DOHH2 (cell line): ENCODE measurements around the gene OPA3.

ENCODE experiments used
- H3F3A ChIP-seq: fragments of 200-600 bp; sonication (generic), shearing (Covaris generic); 2 replicates; pipeline ENCODE4 v1.6.0; 2016; ENCODE audit warnings: antibody characterized with exemption, mild to moderate bottlenecking; ENCODE audit not compliant: control insufficient read depth, insufficient read depth
- H3K27ac ChIP-seq: fragments of 200-600 bp; sonication (generic); 2 replicates; pipeline ENCODE4 v1.5.1; 2014; ENCODE audit warnings: low read depth, mild to moderate bottlenecking, low read length, moderate library complexity
- H3K27me3 ChIP-seq: fragments of 200-600 bp; sonication (generic); 2 replicates; pipeline ENCODE4 v1.6.1; 2014; ENCODE audit warnings: mild to moderate bottlenecking, low read length, mixed read lengths; ENCODE audit not compliant: control insufficient read depth
- H3K36me3 ChIP-seq: fragments of 200-600 bp; sonication (generic); 2 replicates; pipeline ENCODE4 v1.6.1; 2014; ENCODE audit warnings: mild to moderate bottlenecking, low read length, moderate library complexity, mixed read lengths; ENCODE audit not compliant: control insufficient read depth
- H3K4me1 ChIP-seq: fragments of 200-600 bp; sonication (generic); 2 replicates; pipeline ENCODE4 v1.6.1; 2014; ENCODE audit warnings: mild to moderate bottlenecking, low read length, mixed read lengths; ENCODE audit not compliant: control insufficient read depth
- H3K4me2 ChIP-seq: fragments of 200-600 bp; sonication (generic); 2 replicates; pipeline ENCODE4 v1.6.0; 2014; ENCODE audit warnings: mild to moderate bottlenecking, low read length, moderate library complexity
- H3K4me3 ChIP-seq: fragments of 200-600 bp; sonication (generic); 2 replicates; pipeline ENCODE4 v1.5.1; 2014; ENCODE audit warnings: mild to moderate bottlenecking, low read length, mixed read lengths
- H3K79me2 ChIP-seq: fragments of 200-600 bp; sonication (generic); 2 replicates; pipeline ENCODE4 v1.6.1; 2014; ENCODE audit warnings: mild to moderate bottlenecking, low read length, mixed read lengths; ENCODE audit not compliant: control insufficient read depth
- H3K9me2 ChIP-seq: fragments of 200-600 bp; sonication (generic); replicated peaks from 2 replicates; pipeline ENCODE4 v1.6.1; 2014; ENCODE audit warnings: mild to moderate bottlenecking, low read length, mixed read lengths; ENCODE audit not compliant: control insufficient read depth
- H3K9me3 ChIP-seq: fragments of 200-600 bp; sonication (generic); 2 replicates; pipeline ENCODE4 v1.6.1; 2014; ENCODE audit warnings: antibody characterized with exemption, low read length, mixed read lengths; ENCODE audit not compliant: control insufficient read depth, insufficient read depth
- H4K20me1 ChIP-seq: fragments of 200-600 bp; sonication (generic); 2 replicates; pipeline ENCODE4 v1.6.0; 2014; ENCODE audit warnings: low read depth, mild to moderate bottlenecking, antibody characterized with exemption, low read length, moderate library complexity; ENCODE audit not compliant: control insufficient read depth, insufficient read depth
- CTCF ChIP-seq: fragments of 200-600 bp; sonication (generic); IDR thresholded peaks from one replicate; pipeline ENCODE4 v1.5.1; 2014; ENCODE audit warnings: antibody characterized with exemption, mild to moderate bottlenecking, low read depth, low read length; ENCODE audit not compliant: poor library complexity, severe bottlenecking
- EZH2phosphoT487 ChIP-seq: fragments of 200-600 bp; sonication (generic); IDR thresholded peaks from 2 replicates; pipeline ENCODE4 v1.6.1; 2017; ENCODE audit warnings: borderline replicate concordance, mild to moderate bottlenecking, antibody characterized with exemption, low read length, moderate library complexity, mixed read lengths

OPA3 gene

GRCh38 chr19:45517641-45518468 lies 66.7 kb downstream of the OPA3 start:
- no peak for TF ChIP-seq EZH2phosphoT487
- no peak for TF ChIP-seq CTCF
- peaks cover 35% of the 10 kb centered on the region for H3K79me2 ChIP-seq
- H3K4me3 ChIP-seq, result no peak overlapping the region
- no peaks in the 10 kb centered on the region for H3K9me3 ChIP-seq
- H3K9me2 ChIP-seq, result no peaks in the 10 kb centered on the region
- no peak overlapping the region for H3K27ac ChIP-seq
- peaks cover 12% of the 10 kb centered on the region; the same call in 1 of the 2 replicates for H3F3A ChIP-seq
- H3K4me2 ChIP-seq, result no peak overlapping the region
- H4K20me1 ChIP-seq, result peaks cover 17% of the 10 kb centered on the region; the same call in 1 of the 2 replicates
- peaks cover 27% of the 10 kb centered on the region for H3K36me3 ChIP-seq
- peaks cover 34% of the 10 kb centered on the region for H3K4me1 ChIP-seq
- H3K27me3 ChIP-seq, result no peaks in the 10 kb centered on the region

- no peak overlapping the region for H3K4me3 ChIP-seq
- H3K9me2 ChIP-seq, result no peaks in the 10 kb centered on the region
- H3K4me2 ChIP-seq, result no peak overlapping the region
- peaks cover 39% of the 10 kb centered on the region for H3K79me2 ChIP-seq
- peaks cover 13% of the 10 kb centered on the region; the same call in 1 of the 2 replicates for H3F3A ChIP-seq
- H3K27me3 ChIP-seq, result no peaks in the 10 kb centered on the region
- TF ChIP-seq EZH2phosphoT487 (no peak), CTCF (no peak)
- peaks cover 27% of the 10 kb centered on the region for H3K36me3 ChIP-seq
- peaks cover 17% of the 10 kb centered on the region; the same call in 1 of the 2 replicates for H4K20me1 ChIP-seq
- no peak overlapping the region for H3K27ac ChIP-seq
- H3K9me3 ChIP-seq, result no peaks in the 10 kb centered on the region
- H3K4me1 ChIP-seq, result peaks cover 39% of the 10 kb centered on the region
Measured at GRCh38 chr19:45517238-45517637, 67.4 kb downstream of the OPA3 start.

GRCh38 chr19:45515807-45516401 lies 68.7 kb downstream of the OPA3 start:
- Histone ChIP-seq H3K4me2 (peak overlapping the region; percentile 77), H3K9me2 (no peaks in the 10 kb centered on the region), H3K4me3 (no peak overlapping the region), H3F3A (peaks cover 13% of the 10 kb centered on the region; the same call in 1 of the 2 replicates), H3K4me1 (peaks cover 53% of the 10 kb centered on the region), H3K9me3 (no peaks in the 10 kb centered on the region), H3K27ac (peak overlapping the region; percentile 65), H3K27me3 (no peaks in the 10 kb centered on the region), H3K79me2 (peaks cover 52% of the 10 kb centered on the region), H4K20me1 (peaks cover 22% of the 10 kb centered on the region; the same call in 1 of the 2 replicates), H3K36me3 (peaks cover 24% of the 10 kb centered on the region)
- TF ChIP-seq CTCF, result no peak
- TF ChIP-seq EZH2phosphoT487, result no peak
